ENCODE measurements around the gene IPO11. TPM values are rescaled to one million over a fixed set of nuclear protein-coding genes. Genes with fewer than 3 reads are reported as not detected.

Gene IPO11
- total and polyA plus RNA-seq, 2 of the 13 experiments (the other 11 are each of a cell fraction or from before 2014, with no cell fraction given) = 13.9 to 24.4 TPM

DNA sequence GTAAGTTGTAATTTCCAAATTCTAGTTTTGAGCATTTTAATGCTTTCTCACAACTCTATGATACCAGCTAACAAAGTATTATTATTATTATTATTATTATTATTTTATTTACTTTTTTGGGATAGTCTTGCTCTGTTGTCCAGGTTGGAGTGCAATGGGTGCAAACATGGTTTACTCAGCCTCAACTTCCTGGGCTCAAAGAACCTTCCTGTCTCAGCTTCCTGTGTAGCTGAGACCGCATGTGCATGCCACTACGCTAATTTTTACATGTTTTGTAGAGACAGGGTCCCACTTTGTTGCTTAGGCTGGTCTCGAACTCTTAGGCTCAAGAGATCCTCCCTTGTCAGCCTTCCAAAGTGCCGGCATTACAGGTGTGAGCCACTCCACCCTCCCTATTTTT is 193.1 kb downstream of the IPO11 start (continued):
- no peak for TF ChIP-seq ZIK1 (CRISPR knock-in tag; IDR thresholded peaks at IDR 0.05; ENCODE audit: borderline replicate concordance, low read depth)
- TF ChIP-seq KDM6A (CRISPR knock-in tag; IDR thresholded peaks at IDR 0.05; ENCODE audit: low read depth) = no peak
- no peak for TF ChIP-seq CBX5 (CRISPR knock-in tag; IDR thresholded peaks at IDR 0.05; ENCODE audit: borderline replicate concordance)

DNA sequence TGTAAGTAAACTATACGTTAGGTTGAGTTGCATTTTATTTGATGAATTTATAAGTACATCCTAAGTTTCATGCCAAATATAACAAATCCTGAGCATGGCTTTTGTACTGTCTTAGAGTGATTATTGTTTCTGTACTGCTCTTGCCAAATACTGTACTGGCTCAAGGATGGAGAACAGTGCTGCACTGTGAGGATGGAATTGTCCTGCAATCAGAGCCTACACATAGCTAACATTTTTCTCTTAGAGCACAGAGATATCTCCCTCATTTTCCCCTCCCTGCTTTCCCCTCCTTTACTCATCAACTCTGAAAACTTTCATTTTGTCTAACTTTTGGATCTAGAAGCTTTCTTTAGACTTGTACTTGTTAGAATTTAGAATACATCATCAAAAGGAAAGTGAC is 194.3 kb downstream of the IPO11 start:
- H3K27me3 ChIP-seq (ENCODE audit: control insufficient read depth in 1 of 2, insufficient read depth in 2 of 2, low read length in 2 of 2) = no peaks in the 10 kb centered on the region
- ATAC-seq (no peak; the same call in 2 of the 3 replicates), FAIRE-seq (no peak), DNase-seq (ENCODE audit: low spot score) (no peak)
- H4K20me1 ChIP-seq (ENCODE audit: insufficient read depth, low read length) = no peaks in the 10 kb centered on the region
- H3K4me2 ChIP-seq (ENCODE audit: low read depth, low read length) = no peak overlapping the region
- CTCF ChIA-PET (ENCODE audit: low intra/inter-chr PET ratio, low total read pairs) = no interaction called here
- no TSS peak for BruUV-seq (replicated peaks)
- no peak overlapping the region for H2AFZ ChIP-seq (ENCODE audit: low read length)
- H3K27ac ChIP-seq (ENCODE audit: extremely low read length, insufficient read depth, low read length) = no peak overlapping the region
- POLR2A ChIA-PET = no interaction called here
- 100% methylated on average over 1 of the region's 1 CpG for WGBS (ENCODE audit: low lambda C conversion rate)
- peaks cover 3 to 15% of the 10 kb centered on the region in 2 experiments; a peak in 4 of 5 replicates for H3K36me3 ChIP-seq (replicated peaks in 1 of 2; ENCODE audit: control insufficient read depth in 1 of 2, insufficient read depth in 2 of 2, low read length in 2 of 2)
- no peaks in the 10 kb centered on the region for H3K79me2 ChIP-seq (ENCODE audit: insufficient read depth, low read length)
- H3K9me3 ChIP-seq (ENCODE audit: low read length) = no peaks in the 10 kb centered on the region
- intact Hi-C loops (cut with micrococcal nuclease; ENCODE audit: unreplicated experiment) (no loop called here), in situ Hi-C loops (cut with HindIII; ENCODE audit: extremely low pct_ligation_motif_present, low pct_unique_long_range_greater_than_20kb) (no loop called here)
- no peak overlapping the region for H3K9ac ChIP-seq (ENCODE audit: insufficient read depth, low read depth, low read length)
- H3K4me3 ChIP-seq (replicated peaks in 1 of 3; ENCODE audit: insufficient read depth in 1 of 3, low read depth in 2 of 3, low read length in 3 of 3) = no peak overlapping the region
- no peaks in the 10 kb centered on the region for H3K4me1 ChIP-seq (ENCODE audit: insufficient read depth, low read length)
- TF ChIP-seq, protein P1, sequence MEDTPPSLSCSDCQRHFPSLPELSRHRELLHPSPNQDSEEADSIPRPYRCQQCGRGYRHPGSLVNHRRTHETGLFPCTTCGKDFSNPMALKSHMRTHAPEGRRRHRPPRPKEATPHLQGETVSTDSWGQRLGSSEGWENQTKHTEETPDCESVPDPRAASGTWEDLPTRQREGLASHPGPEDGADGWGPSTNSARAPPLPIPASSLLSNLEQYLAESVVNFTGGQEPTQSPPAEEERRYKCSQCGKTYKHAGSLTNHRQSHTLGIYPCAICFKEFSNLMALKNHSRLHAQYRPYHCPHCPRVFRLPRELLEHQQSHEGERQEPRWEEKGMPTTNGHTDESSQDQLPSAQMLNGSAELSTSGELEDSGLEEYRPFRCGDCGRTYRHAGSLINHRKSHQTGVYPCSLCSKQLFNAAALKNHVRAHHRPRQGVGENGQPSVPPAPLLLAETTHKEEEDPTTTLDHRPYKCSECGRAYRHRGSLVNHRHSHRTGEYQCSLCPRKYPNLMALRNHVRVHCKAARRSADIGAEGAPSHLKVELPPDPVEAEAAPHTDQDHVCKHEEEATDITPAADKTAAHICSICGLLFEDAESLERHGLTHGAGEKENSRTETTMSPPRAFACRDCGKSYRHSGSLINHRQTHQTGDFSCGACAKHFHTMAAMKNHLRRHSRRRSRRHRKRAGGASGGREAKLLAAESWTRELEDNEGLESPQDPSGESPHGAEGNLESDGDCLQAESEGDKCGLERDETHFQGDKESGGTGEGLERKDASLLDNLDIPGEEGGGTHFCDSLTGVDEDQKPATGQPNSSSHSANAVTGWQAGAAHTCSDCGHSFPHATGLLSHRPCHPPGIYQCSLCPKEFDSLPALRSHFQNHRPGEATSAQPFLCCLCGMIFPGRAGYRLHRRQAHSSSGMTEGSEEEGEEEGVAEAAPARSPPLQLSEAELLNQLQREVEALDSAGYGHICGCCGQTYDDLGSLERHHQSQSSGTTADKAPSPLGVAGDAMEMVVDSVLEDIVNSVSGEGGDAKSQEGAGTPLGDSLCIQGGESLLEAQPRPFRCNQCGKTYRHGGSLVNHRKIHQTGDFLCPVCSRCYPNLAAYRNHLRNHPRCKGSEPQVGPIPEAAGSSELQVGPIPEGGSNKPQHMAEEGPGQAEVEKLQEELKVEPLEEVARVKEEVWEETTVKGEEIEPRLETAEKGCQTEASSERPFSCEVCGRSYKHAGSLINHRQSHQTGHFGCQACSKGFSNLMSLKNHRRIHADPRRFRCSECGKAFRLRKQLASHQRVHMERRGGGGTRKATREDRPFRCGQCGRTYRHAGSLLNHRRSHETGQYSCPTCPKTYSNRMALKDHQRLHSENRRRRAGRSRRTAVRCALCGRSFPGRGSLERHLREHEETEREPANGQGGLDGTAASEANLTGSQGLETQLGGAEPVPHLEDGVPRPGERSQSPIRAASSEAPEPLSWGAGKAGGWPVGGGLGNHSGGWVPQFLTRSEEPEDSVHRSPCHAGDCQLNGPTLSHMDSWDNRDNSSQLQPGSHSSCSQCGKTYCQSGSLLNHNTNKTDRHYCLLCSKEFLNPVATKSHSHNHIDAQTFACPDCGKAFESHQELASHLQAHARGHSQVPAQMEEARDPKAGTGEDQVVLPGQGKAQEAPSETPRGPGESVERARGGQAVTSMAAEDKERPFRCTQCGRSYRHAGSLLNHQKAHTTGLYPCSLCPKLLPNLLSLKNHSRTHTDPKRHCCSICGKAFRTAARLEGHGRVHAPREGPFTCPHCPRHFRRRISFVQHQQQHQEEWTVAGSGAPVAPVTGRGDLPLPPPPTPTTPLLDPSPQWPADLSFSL (CRISPR knock-in tag; IDR thresholded peaks at IDR 0.05) = no peak
- TF ChIP-seq HNRNPUL1 (IDR thresholded peaks at IDR 0.05; ENCODE audit: low read depth, low read length) = no peak
- TF ChIP-seq, protein P2, sequence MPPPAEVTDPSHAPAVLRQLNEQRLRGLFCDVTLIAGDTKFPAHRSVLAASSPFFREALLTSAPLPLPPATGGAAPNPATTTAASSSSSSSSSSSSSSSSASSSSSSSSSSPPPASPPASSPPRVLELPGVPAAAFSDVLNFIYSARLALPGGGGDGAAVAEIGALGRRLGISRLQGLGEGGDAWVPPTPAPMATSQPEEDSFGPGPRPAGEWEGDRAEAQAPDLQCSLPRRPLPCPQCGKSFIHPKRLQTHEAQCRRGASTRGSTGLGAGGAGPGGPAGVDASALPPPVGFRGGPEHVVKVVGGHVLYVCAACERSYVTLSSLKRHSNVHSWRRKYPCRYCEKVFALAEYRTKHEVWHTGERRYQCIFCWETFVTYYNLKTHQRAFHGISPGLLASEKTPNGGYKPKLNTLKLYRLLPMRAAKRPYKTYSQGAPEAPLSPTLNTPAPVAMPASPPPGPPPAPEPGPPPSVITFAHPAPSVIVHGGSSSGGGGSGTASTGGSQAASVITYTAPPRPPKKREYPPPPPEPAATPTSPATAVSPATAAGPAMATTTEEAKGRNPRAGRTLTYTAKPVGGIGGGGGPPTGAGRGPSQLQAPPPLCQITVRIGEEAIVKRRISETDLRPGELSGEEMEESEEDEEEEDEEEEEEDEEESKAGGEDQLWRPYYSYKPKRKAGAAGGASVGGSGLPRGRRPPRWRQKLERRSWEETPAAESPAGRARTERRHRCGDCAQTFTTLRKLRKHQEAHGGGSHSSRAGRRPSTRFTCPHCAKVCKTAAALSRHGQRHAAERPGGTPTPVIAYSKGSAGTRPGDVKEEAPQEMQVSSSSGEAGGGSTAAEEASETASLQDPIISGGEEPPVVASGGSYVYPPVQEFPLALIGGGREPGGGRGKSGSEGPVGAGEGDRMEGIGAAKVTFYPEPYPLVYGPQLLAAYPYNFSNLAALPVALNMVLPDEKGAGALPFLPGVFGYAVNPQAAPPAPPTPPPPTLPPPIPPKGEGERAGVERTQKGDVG (CRISPR knock-in tag; IDR thresholded peaks at IDR 0.05; ENCODE audit: borderline replicate concordance) = no peak
- TF ChIP-seq, protein P3, sequence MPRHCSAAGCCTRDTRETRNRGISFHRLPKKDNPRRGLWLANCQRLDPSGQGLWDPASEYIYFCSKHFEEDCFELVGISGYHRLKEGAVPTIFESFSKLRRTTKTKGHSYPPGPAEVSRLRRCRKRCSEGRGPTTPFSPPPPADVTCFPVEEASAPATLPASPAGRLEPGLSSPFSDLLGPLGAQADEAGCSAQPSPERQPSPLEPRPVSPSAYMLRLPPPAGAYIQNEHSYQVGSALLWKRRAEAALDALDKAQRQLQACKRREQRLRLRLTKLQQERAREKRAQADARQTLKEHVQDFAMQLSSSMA (CRISPR knock-in tag; IDR thresholded peaks at IDR 0.05) = no peak
- TF ChIP-seq, protein P4, sequence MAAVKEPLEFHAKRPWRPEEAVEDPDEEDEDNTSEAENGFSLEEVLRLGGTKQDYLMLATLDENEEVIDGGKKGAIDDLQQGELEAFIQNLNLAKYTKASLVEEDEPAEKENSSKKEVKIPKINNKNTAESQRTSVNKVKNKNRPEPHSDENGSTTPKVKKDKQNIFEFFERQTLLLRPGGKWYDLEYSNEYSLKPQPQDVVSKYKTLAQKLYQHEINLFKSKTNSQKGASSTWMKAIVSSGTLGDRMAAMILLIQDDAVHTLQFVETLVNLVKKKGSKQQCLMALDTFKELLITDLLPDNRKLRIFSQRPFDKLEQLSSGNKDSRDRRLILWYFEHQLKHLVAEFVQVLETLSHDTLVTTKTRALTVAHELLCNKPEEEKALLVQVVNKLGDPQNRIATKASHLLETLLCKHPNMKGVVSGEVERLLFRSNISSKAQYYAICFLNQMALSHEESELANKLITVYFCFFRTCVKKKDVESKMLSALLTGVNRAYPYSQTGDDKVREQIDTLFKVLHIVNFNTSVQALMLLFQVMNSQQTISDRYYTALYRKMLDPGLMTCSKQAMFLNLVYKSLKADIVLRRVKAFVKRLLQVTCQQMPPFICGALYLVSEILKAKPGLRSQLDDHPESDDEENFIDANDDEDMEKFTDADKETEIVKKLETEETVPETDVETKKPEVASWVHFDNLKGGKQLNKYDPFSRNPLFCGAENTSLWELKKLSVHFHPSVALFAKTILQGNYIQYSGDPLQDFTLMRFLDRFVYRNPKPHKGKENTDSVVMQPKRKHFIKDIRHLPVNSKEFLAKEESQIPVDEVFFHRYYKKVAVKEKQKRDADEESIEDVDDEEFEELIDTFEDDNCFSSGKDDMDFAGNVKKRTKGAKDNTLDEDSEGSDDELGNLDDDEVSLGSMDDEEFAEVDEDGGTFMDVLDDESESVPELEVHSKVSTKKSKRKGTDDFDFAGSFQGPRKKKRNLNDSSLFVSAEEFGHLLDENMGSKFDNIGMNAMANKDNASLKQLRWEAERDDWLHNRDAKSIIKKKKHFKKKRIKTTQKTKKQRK (IDR thresholded peaks at IDR 0.05; ENCODE audit: low read length) = no peak
- TF ChIP-seq KMT2A (CRISPR knock-in tag; IDR thresholded peaks at IDR 0.05) = no peak

Data from HepG2 (cell line).